ENCODE data around the gene SMYD5. TPM values are rescaled to one million over a fixed set of nuclear protein-coding genes. Genes with fewer than 3 reads are reported as not detected.

SMYD5 gene
- total RNA-seq, 1 donor = 20.7 TPM

DNA sequence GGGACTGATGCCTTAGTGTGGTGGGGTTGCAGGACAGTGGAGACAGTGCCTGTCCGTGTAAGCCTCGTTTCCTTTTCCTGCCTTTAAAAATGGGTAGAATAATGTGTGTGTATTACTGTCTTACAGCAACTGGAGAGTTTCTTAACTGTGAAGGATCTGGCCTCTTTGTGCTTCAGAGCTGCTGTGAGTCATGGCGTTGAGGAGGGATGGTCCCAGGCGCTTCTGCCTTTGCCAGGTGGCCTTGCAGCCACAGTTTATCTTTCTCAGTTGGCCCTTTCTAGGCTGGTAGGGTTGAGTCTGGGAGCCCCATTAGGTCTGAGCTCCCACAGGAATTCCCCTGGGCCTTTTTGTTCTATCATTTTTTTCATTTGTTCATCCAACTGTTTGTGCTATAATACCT is 9.8 kb downstream of the SMYD5 start:
- DNase-seq (ENCODE audit: low read depth) = no peak
- H3K4me3 ChIP-seq (ENCODE audit: low read depth, low read length) = no peak overlapping the region
- no peak for TF ChIP-seq CTCF (IDR thresholded peaks at IDR 0.05; ENCODE audit: insufficient read depth, low read depth, low read length)

DNA sequence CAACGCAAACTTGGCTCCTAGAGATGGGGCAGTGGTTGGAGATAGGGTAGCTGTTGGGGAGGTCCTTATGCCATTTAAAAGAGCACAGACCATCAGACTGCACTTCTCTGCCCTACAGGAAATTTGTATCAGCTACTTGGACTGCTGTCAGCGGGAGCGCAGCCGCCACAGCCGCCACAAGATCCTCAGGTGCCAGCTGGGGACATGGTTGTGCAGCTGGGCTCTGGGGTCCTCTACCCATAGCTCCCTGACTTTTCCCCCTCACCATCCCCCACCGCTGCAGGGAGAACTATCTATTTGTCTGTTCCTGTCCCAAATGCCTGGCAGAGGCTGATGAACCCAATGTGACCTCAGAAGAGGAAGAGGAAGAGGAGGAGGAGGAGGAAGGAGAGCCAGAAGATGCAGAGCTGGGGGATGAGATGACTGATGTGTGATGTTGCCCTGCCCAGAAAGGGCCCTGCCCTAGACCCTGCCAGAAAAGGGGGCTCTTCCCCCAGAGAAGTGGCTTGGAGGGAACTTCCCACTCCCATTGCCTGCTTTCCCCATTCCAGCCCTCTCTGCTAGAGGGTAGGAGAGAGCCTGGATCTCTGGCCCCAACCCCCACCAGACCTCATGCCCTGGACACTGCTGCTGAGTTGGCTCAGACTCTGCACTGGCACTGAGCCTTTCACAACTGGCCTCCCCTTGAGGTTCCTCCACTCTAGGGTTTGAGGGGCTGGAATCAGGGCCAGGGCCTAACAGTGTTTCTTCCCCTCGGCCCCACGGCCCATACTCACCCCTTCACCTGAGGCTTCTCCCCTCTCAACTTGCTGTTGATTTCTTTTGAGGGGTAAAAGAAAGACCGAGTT is 11.7 kb downstream of the SMYD5 start:
- no peak overlapping the region for H3K4me3 ChIP-seq (ENCODE audit: low read depth, low read length)
- no peak for TF ChIP-seq CTCF (IDR thresholded peaks at IDR 0.05; ENCODE audit: insufficient read depth, low read depth, low read length)
- DNase-seq (ENCODE audit: low read depth) = no peak

- no peak overlapping the region for H3K4me3 ChIP-seq (ENCODE audit: low read depth, low read length)
- DNase-seq (ENCODE audit: low read depth) = no peak
- TF ChIP-seq CTCF (IDR thresholded peaks at IDR 0.05; ENCODE audit: insufficient read depth, low read depth, low read length) = no peak
These were observed 13.0 kb downstream of the SMYD5 start for GRCh38 chr2:73227086-73227485.

GRCh38 chr2:73228631-73229030 is 14.6 kb downstream of the SMYD5 start:
- H3K4me3 ChIP-seq (ENCODE audit: low read depth, low read length) = no peak overlapping the region
- TF ChIP-seq CTCF (IDR thresholded peaks at IDR 0.05; ENCODE audit: insufficient read depth, low read depth, low read length) = no peak
- DNase-seq (ENCODE audit: low read depth) = no peak

GRCh38 chr2:73232403-73233153 is 18.5 kb downstream of the SMYD5 start:
- peak overlapping the region; percentile 85 for H3K4me3 ChIP-seq (ENCODE audit: low read depth, low read length)
- DNase-seq (ENCODE audit: low read depth) = no peak
- no peak for TF ChIP-seq CTCF (IDR thresholded peaks at IDR 0.05; ENCODE audit: insufficient read depth, low read depth, low read length)

GRCh38 chr2:73233154-73233931 is 19.3 kb downstream of the SMYD5 start, which contains the start of gene PRADC1:
PRADC1 (minus strand) TSS chr2:73233239; CDS start chr2:73233160, 79 bp downstream.
- TF ChIP-seq CTCF (IDR thresholded peaks at IDR 0.05; ENCODE audit: insufficient read depth, low read depth, low read length) = no peak
- peak; percentile 100 for DNase-seq (ENCODE audit: low read depth)
- H3K4me3 ChIP-seq (ENCODE audit: low read depth, low read length) = peak within 1 kb of the TSS; percentile 85
